Measurements from ENCODE around the gene CEL.
"Not testable (repeated sequence)": the region's sequence is repeated elsewhere in the genome, so short reads cannot be mapped to it uniquely, and the experiment has no call there.

CEL gene

GRCh38 chr9:133061764-133062145 lies at the start of gene CEL:
Gene CEL, plus strand, starts transcription at chr9:133061981. Its CDS starts 22 bp downstream, at chr9:133062003.
- not testable (repeated sequence) for DNase-seq

- no peak for DNase-seq
Measured at GRCh38 chr9:133014696-133015095, 47.1 kb upstream of the CEL start.

- no peak for DNase-seq
Measured at GRCh38 chr9:133023117-133023890, 38.5 kb upstream of the CEL start.

GRCh38 chr9:133026426-133026825 lies 35.4 kb upstream of the CEL start:
- no peak for DNase-seq

- no peak for DNase-seq
Measured at GRCh38 chr9:133027134-133027533, 34.6 kb upstream of the CEL start.

GRCh38 chr9:133028221-133028620 lies 33.6 kb upstream of the CEL start:
- DNase-seq = no peak

GRCh38 chr9:133029994-133030316 lies 31.8 kb upstream of the CEL start:
- no peak for DNase-seq

GRCh38 chr9:133030317-133031129 lies 31.3 kb upstream of the CEL start, which contains the start of gene GTF3C5:
Gene GTF3C5, plus strand, starts transcription at chr9:133030997. Its CDS starts 15 bp downstream, at chr9:133031012.
- DNase-seq = peak; percentile 80

GRCh38 chr9:133031130-133031422 lies 30.7 kb upstream of the CEL start:
- no peak for DNase-seq

- no peak for DNase-seq
Measured at GRCh38 chr9:133031496-133031911, 30.3 kb upstream of the CEL start.

- DNase-seq = no peak
Measured at GRCh38 chr9:133032171-133032570, 29.6 kb upstream of the CEL start.

GRCh38 chr9:133035669-133036068 lies 26.1 kb upstream of the CEL start:
- no peak for DNase-seq

- DNase-seq = no peak
Measured at GRCh38 chr9:133037775-133038515, 23.8 kb upstream of the CEL start.

- DNase-seq = not testable (repeated sequence)
Measured at GRCh38 chr9:133040892-133041479, 20.8 kb upstream of the CEL start.

GRCh38 chr9:133041958-133042357 lies 19.8 kb upstream of the CEL start:
- no peak for DNase-seq

GRCh38 chr9:133042676-133043075 lies 19.1 kb upstream of the CEL start:
- DNase-seq = no peak

- no peak for DNase-seq
Measured at GRCh38 chr9:133043449-133044035, 18.2 kb upstream of the CEL start.

GRCh38 chr9:133044125-133044524 lies 17.7 kb upstream of the CEL start:
- no peak for DNase-seq

- DNase-seq = no peak
Measured at GRCh38 chr9:133044661-133045060, 17.1 kb upstream of the CEL start.

- DNase-seq = no peak
Measured at GRCh38 chr9:133045132-133045531, 16.6 kb upstream of the CEL start.

- no peak for DNase-seq
Measured at GRCh38 chr9:133046196-133046899, 15.4 kb upstream of the CEL start.

GRCh38 chr9:133046900-133047295 lies 14.9 kb upstream of the CEL start:
- DNase-seq = no peak

All from GOT3 (cell line).